OCI-LY7 (cell line): ENCODE results near the gene ELF1. TPM values are rescaled to one million over a fixed set of nuclear protein-coding genes. Genes with fewer than 3 reads are reported as not detected.

Experiments
- BruUV-seq: library from RNA; stranded (reverse); fragments of 400-500 nt; replicated peaks from 2 replicates; lab custom pipeline; 2021; lab: Mats Ljungman, UMichigan
- CTCF ChIA-PET: fragments of 300-600 bp; sonication (Branson Sonifier 250); formaldehyde crosslinking; loops from one replicate; lab custom pipeline; 2022; ENCODE audit warnings: antibody characterized with exemption; ENCODE audit not compliant: unreplicated experiment; lab: Charles Lee
- POLR2A ChIA-PET: fragments of 300-600 bp; sonication (Branson Sonifier 250); formaldehyde crosslinking; loops from one replicate; lab custom pipeline; 2022; ENCODE audit warnings: antibody characterized with exemption; lab: Charles Lee
- DNase-seq: peaks from one replicate; pipeline ENCODE4 v3.0.0-alpha.2; 2015; ENCODE audit warnings: low spot score
- H2AFZ ChIP-seq: fragments of 200-600 bp; sonication (generic), shearing (Covaris generic); 2 replicates; pipeline ENCODE4 v1.6.1; 2014; ENCODE audit warnings: mild to moderate bottlenecking, antibody characterized with exemption, low read length, moderate library complexity
- H3K27ac ChIP-seq: fragments of 200-600 bp; sonication (generic); 2 replicates; pipeline ENCODE4 v1.5.1; 2014; ENCODE audit warnings: mixed run types, low read depth, mild to moderate bottlenecking, moderate library complexity, low read length, inconsistent platforms; ENCODE audit not compliant: poor library complexity, severe bottlenecking
- H3K36me3 ChIP-seq: fragments of 200-600 bp; sonication (generic); 2 replicates; pipeline ENCODE4 v1.6.1; 2014; ENCODE audit warnings: mild to moderate bottlenecking, antibody characterized with exemption, low read length, moderate library complexity, mixed read lengths; ENCODE audit not compliant: insufficient read depth
- H3K4me1 ChIP-seq: fragments of 200-600 bp; sonication (generic); 2 replicates; pipeline ENCODE4 v1.5.1; 2014; ENCODE audit warnings: mild to moderate bottlenecking, low read length; ENCODE audit not compliant: insufficient read depth, poor library complexity, severe bottlenecking
- H3K4me2 ChIP-seq: fragments of 200-600 bp; sonication (generic); 2 replicates; pipeline ENCODE4 v1.6.1; 2014; ENCODE audit warnings: mild to moderate bottlenecking, low read length
- H3K4me3 ChIP-seq: fragments of 200-600 bp; sonication (generic); 2 replicates; pipeline ENCODE4 v1.5.1; 2014; ENCODE audit warnings: mild to moderate bottlenecking, low read depth, low read length; ENCODE audit not compliant: poor library complexity, severe bottlenecking
- H3K79me2 ChIP-seq: fragments of 200-600 bp; sonication (generic); 2 replicates; pipeline ENCODE4 v1.6.1; 2016; ENCODE audit warnings: low read depth, mild to moderate bottlenecking, low read length, moderate library complexity, mixed read lengths; ENCODE audit not compliant: insufficient read depth
- H3K9me2 ChIP-seq: fragments of 200-600 bp; sonication (generic); 2 replicates; pipeline ENCODE4 v1.6.1; 2016; ENCODE audit warnings: mild to moderate bottlenecking, low read length, mixed read lengths; ENCODE audit not compliant: insufficient read depth
- H3K9me3 ChIP-seq: fragments of 200-600 bp; sonication (generic); 2 replicates; pipeline ENCODE4 v1.6.1; 2014; ENCODE audit warnings: mild to moderate bottlenecking, mixed run types, low read length, mixed read lengths
- H4K20me1 ChIP-seq: fragments of 200-600 bp; sonication (generic); 2 replicates; pipeline ENCODE4 v1.6.1; 2014; ENCODE audit warnings: mild to moderate bottlenecking, antibody characterized with exemption, low read length, moderate library complexity, mixed read lengths; ENCODE audit not compliant: insufficient read depth
- CTCF ChIP-seq: fragments of 200-600 bp; sonication (generic); conservative IDR thresholded peaks from 2 replicates; pipeline ENCODE4 v1.5.1; 2014; ENCODE audit warnings: mild to moderate bottlenecking, antibody characterized with exemption, low read length, moderate library complexity, mixed read lengths
- EZH2phosphoT487 ChIP-seq: fragments of 200-600 bp; sonication (generic); IDR thresholded peaks from 2 replicates; pipeline ENCODE4 v1.6.1; 2018; ENCODE audit warnings: low read depth, borderline replicate concordance, mild to moderate bottlenecking, mixed run types, antibody characterized with exemption, low read length, moderate library complexity, mixed read lengths
- intact Hi-C: fragments of 100-400 bp; cut with micrococcal nuclease; formaldehyde crosslinking; loops from one replicate; pipeline ENCODE4 v1.10.0; 2022; ENCODE audit not compliant: unreplicated experiment
- total RNA-seq, 2 experiments: library from RNA; depleted of rRNA in 1 of 2; stranded (reverse); fragments of >200 nt in 1 of 2; shearing (Covaris generic) in 1 of 2; gene quantifications; 2 replicates each; pipeline ENCODE4 v1.2.3, GENCODE V29; 2014 to 2022

Gene ELF1
- total RNA-seq, 2 experiments from 2014 or later: 111 to 248 TPM

- peaks cover 81% of the 10 kb centered on the region for H3K79me2 ChIP-seq
- no peaks in the 10 kb centered on the region; the same call in 1 of the 2 replicates for H3K9me3 ChIP-seq
- H2AFZ ChIP-seq: no peak overlapping the region
- no peaks in the 10 kb centered on the region for H3K9me2 ChIP-seq
- H4K20me1 ChIP-seq: no peaks in the 10 kb centered on the region
- H3K27ac ChIP-seq: peak overlapping the region; percentile 27
- BruUV-seq: no TSS peak
- intact Hi-C loops: no loop called here
- ChIA-PET POLR2A (interaction anchor here (0.5 to 1.4 kb wide), 5 partner anchors 11 to 202 kb away, joined by 3 to 5 read pairs (median 3); no protein-coding TSS in a partner anchor), CTCF (no interaction called here)
- no peak for TF ChIP-seq CTCF
- no peak for TF ChIP-seq EZH2phosphoT487
- DNase-seq: no peak
- H3K4me2 ChIP-seq: peak overlapping the region; percentile 53
- H3K4me3 ChIP-seq: no peak overlapping the region
- H3K36me3 ChIP-seq: peaks cover 32% of the 10 kb centered on the region
- peaks cover 63% of the 10 kb centered on the region for H3K4me1 ChIP-seq
Measured at GRCh38 chr13:41025518-41025917, 6.4 kb upstream of the ELF1 start.

- peaks cover 100% of the 10 kb centered on the region for H3K79me2 ChIP-seq
- no peaks in the 10 kb centered on the region for H3K9me2 ChIP-seq
- H3K9me3 ChIP-seq: no peaks in the 10 kb centered on the region; the same call in 1 of the 2 replicates
- H4K20me1 ChIP-seq: no peaks in the 10 kb centered on the region
- CTCF ChIA-PET: interaction anchor here (1.1 to 1.6 kb wide), 2 partner anchors 16 to 32 kb away, joined by 3 to 4 read pairs; no protein-coding TSS in a partner anchor
- POLR2A ChIA-PET: interaction anchor here (0.6 to 8.5 kb wide), 24 partner anchors 9 to 482 kb away, joined by 3 to 152 read pairs (median 6); partner anchors contain the start of gene WBP4
- TF ChIP-seq EZH2phosphoT487: no peak
- no peak for TF ChIP-seq CTCF
- H3K4me3 ChIP-seq: peak overlapping the region; percentile 84
- DNase-seq: no peak
- peak overlapping the region; percentile 24; the same call in 1 of the 2 replicates for H2AFZ ChIP-seq
- H3K36me3 ChIP-seq: peaks cover 42% of the 10 kb centered on the region
- H3K4me2 ChIP-seq: peak overlapping the region; percentile 78
- H3K27ac ChIP-seq: peak overlapping the region; percentile 94
- no TSS peak for BruUV-seq
- peaks cover 49% of the 10 kb centered on the region for H3K4me1 ChIP-seq
- intact Hi-C loops: loop anchor here (1.0 kb wide), 1 partner anchor 41 kb away; no protein-coding TSS in a partner anchor
Measured at GRCh38 chr13:41019578-41020347, 647 bp upstream of the ELF1 start.
